Measurements from ENCODE around the gene SMIM30.
"Not testable (repeated sequence)": the region's sequence is repeated elsewhere in the genome, so short reads cannot be mapped to it uniquely, and the experiment has no call there.

Gene SMIM30

GRCh38 chr7:113118074-113118959 is at the start of gene SMIM30:
TSS of gene SMIM30 (minus strand) at chr7:113118554. CDS start at chr7:113117578, 976 bp downstream.
- H3K4me3 ChIP-seq (ENCODE audit: low read depth, low read length), result peak within 1 kb of the TSS; percentile 55
- TF ChIP-seq, protein P1, sequence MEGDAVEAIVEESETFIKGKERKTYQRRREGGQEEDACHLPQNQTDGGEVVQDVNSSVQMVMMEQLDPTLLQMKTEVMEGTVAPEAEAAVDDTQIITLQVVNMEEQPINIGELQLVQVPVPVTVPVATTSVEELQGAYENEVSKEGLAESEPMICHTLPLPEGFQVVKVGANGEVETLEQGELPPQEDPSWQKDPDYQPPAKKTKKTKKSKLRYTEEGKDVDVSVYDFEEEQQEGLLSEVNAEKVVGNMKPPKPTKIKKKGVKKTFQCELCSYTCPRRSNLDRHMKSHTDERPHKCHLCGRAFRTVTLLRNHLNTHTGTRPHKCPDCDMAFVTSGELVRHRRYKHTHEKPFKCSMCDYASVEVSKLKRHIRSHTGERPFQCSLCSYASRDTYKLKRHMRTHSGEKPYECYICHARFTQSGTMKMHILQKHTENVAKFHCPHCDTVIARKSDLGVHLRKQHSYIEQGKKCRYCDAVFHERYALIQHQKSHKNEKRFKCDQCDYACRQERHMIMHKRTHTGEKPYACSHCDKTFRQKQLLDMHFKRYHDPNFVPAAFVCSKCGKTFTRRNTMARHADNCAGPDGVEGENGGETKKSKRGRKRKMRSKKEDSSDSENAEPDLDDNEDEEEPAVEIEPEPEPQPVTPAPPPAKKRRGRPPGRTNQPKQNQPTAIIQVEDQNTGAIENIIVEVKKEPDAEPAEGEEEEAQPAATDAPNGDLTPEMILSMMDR (IDR thresholded peaks at IDR 0.05; ENCODE audit: borderline replicate concordance, insufficient read depth, low read depth, low read length), result no peak

DNA sequence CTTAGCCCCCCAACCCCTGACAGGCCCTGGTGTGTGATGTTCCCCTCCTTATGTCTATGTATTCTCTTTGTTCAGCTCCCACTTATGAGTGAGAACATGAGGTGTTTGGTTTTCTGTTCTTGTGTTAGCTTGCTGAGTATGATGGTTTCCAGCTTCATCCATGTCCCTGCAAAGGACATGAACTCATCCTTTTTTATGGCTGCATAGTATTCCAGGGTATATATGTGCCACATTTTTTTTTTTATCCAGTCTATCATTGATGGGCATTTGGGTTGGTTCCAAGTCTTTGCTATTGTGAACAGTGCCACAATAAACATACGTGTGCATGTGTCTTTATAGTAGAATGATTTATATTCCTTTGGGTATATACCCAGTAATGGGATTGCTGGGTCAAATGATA is 47.8 kb upstream of the SMIM30 start:
- H3K4me3 ChIP-seq (ENCODE audit: low read depth, low read length), result not testable (repeated sequence)

- H3K4me3 ChIP-seq (ENCODE audit: low read depth, low read length), result no peak overlapping the region
- TF ChIP-seq, protein P1 (IDR thresholded peaks at IDR 0.05; ENCODE audit: borderline replicate concordance, insufficient read depth, low read depth, low read length), result no peak
Observed at GRCh38 chr7:113161050-113161449, 42.7 kb upstream of the SMIM30 start.

DNA sequence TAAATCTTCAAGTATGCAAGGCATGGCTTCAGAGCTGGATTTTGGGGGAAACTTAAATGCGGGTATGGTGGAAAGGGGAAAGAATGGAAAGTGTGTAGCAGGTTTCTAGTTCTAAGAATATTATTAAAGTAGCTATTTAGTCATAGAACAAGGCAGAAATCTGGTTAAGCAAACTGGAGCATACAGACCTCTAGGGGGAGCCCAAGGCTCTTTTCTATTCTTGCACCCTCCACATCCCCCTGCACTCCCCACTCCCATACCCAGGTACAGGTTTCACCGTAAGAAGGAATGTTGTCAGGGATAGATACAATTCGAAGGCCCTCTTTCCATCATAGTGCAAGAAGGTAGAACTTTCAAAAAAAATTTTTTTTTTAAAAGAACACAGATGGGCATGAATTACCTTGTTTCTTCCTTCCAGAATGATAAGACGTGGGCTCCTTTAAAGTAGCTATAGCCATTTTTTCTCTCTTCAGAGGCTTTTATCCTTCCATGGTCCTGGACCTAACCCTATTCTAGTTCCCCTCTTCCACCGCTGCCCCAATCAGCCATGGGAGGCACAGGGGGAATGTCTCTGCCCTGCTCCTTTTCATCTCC is 41.5 kb upstream of the SMIM30 start:
- TF ChIP-seq, protein P1 (IDR thresholded peaks at IDR 0.05; ENCODE audit: borderline replicate concordance, insufficient read depth, low read depth, low read length), result peak; percentile 68
- no peak overlapping the region for H3K4me3 ChIP-seq (ENCODE audit: low read depth, low read length)

DNA sequence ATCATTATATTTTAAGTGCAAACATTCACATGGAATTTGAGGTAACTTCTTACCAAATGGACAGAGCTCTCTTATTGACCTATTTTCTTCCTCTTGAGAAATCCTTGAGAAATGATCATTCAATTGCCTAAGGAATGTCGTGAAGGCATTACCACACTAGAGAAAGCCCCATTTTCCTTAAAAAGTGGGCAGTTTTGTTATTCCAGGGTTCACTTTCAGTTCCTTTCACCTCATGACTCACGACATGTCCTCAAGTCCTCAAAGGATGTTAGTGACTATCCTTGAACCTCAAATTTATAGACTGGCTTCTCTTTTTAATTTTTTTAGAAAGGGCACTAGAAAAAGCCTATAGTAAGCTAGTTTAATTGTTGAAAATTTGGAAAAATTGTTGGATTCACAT is 40.4 kb upstream of the SMIM30 start:
- TF ChIP-seq, protein P1 (IDR thresholded peaks at IDR 0.05; ENCODE audit: borderline replicate concordance, insufficient read depth, low read depth, low read length), result no peak
- no peak overlapping the region for H3K4me3 ChIP-seq (ENCODE audit: low read depth, low read length)

DNA sequence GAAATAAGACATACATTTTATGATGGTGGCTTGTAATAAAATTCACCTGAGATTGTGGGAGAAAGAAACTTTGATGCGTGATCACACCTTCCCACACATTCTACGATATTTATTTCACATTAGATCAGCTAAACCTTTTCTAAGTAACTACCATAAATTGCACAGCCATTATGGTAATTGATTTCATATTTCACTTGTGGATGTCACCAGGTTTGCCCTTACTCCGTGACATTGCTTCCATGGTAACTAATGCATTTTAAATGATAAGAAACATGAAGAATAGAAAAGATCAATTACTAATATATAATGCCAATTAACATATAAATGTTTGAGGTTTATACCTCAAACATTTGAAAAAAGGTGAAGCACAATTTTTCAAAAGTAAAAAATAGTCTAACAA is 35.8 kb upstream of the SMIM30 start:
- H3K4me3 ChIP-seq (ENCODE audit: low read depth, low read length), result no peak overlapping the region
- TF ChIP-seq, protein P1 (IDR thresholded peaks at IDR 0.05; ENCODE audit: borderline replicate concordance, insufficient read depth, low read depth, low read length), result no peak

GRCh38 chr7:113144817-113145216 is 26.5 kb upstream of the SMIM30 start:
- TF ChIP-seq, protein P1 (IDR thresholded peaks at IDR 0.05; ENCODE audit: borderline replicate concordance, insufficient read depth, low read depth, low read length), result no peak

More at GRCh38 chr7:113144817-113145216, 26.5 kb upstream of the SMIM30 start:
- no peak overlapping the region for H3K4me3 ChIP-seq (ENCODE audit: low read depth, low read length)

Data from GM12875 (cell line).